Spleen (tissue), 11 donors: ENCODE data around the gene CCDC91. TPM values are rescaled to one million over a fixed set of nuclear protein-coding genes. Genes with fewer than 3 reads are reported as not detected.
"Not testable (repeated sequence)": the region's sequence is repeated elsewhere in the genome, so short reads cannot be mapped to it uniquely, and the experiment has no call there.

Source experiments
- DNase-seq: peaks from one replicate; pipeline ENCODE4 v3.0.0-alpha.2; 2020
- H3K27ac ChIP-seq, 8 donors: fragments of 200-600 bp; sonication (generic) in 7 of 8; 1 replicate in 4 of 8; 2 replicates in 4 of 8; pipeline versions ENCODE4 v1.5.0 to v1.8.0; 2016 to 2021; ENCODE audit warnings: inconsistent platforms in 4 of 8, mild to moderate bottlenecking in 4 of 8, moderate library complexity in 1 of 8
- H3K27me3 ChIP-seq, 7 donors: fragments of 200-600 bp; sonication (generic) in 6 of 7; replicated peaks in 1 of 7; 1 replicate in 4 of 7; 2 replicates in 3 of 7; pipeline versions ENCODE4 v1.5.0 to v1.8.0; 2016 to 2021; ENCODE audit warnings: inconsistent platforms in 3 of 7, mild to moderate bottlenecking in 1 of 7
- H3K36me3 ChIP-seq, 6 donors: fragments of 200-600 bp; sonication (generic) in 5 of 6; 1 replicate in 4 of 6; 2 replicates in 2 of 6; pipeline versions ENCODE4 v1.5.0 to v1.8.0; 2016 to 2021; ENCODE audit warnings: inconsistent platforms in 2 of 6
- H3K4me1 ChIP-seq, 6 donors: fragments of 200-600 bp; sonication (generic) in 5 of 6; 1 replicate in 3 of 6; 2 replicates in 3 of 6; pipeline versions ENCODE4 v1.5.0 to v1.8.0; 2016 to 2021; ENCODE audit warnings: inconsistent platforms in 3 of 6
- H3K4me3 ChIP-seq, 8 donors: fragments of 200-600 bp; sonication (generic) in 7 of 8; 1 replicate in 4 of 8; 2 replicates in 4 of 8; pipeline versions ENCODE4 v1.5.0 to v1.8.0; 2016 to 2021; ENCODE audit warnings: inconsistent platforms in 4 of 8, mild to moderate bottlenecking in 4 of 8, moderate library complexity in 2 of 8
- H3K9me3 ChIP-seq, 8 donors: fragments of 200-600 bp; sonication (generic) in 7 of 8; 1 replicate in 4 of 8; 2 replicates in 4 of 8; pipeline versions ENCODE4 v1.5.0 to v1.8.0; 2016 to 2021; ENCODE audit warnings: inconsistent platforms in 4 of 8
- CTCF ChIP-seq, 11 experiments: fragments of 200-600 bp in 7 of 11; fragments of 450-650 bp in 4 of 11; sonication (generic) in 4 of 11; IDR thresholded peaks in 8 of 11; conservative IDR thresholded peaks in 3 of 11; 1 replicate in 7 of 11; 2 replicates in 4 of 11; pipeline versions ENCODE4 v1.4.0 to v1.8.0; 2016 to 2021; ENCODE audit warnings: antibody characterized with exemption in 11 of 11, inconsistent platforms in 4 of 11, mild to moderate bottlenecking in 1 of 11
- POLR2A ChIP-seq, 3 donors: fragments of 450-650 bp; IDR thresholded peaks; one replicate each; pipeline ENCODE4 v1.5.1; 2017; ENCODE audit warnings: antibody characterized with exemption in 3 of 3, mild to moderate bottlenecking in 1 of 3
- POLR2AphosphoS5 ChIP-seq, 3 donors: sonication (generic); formaldehyde crosslinking; IDR thresholded peaks; one replicate each; pipeline ENCODE4 v1.5.1; 2017; ENCODE audit warnings: antibody characterized with exemption in 3 of 3
- WGBS, 5 donors: extraction: QIAGEN DNeasy Blood & Tissue Kit in 3 of 5; methylation state at CpG; one replicate each; pipeline versions ENCODE4 v1.1.5 to v1.1.7; 2013 to 2018; 5-methylcytosine and 5-hydroxymethylcytosine counted together
- intact Hi-C: fragments of 100-400 bp; cut with DNase I; formaldehyde crosslinking; loops from one replicate; pipeline ENCODE4 v1.15.0; 2023; ENCODE audit warnings: low total_unique reads
- polyA plus RNA-seq, 3 donors: library from polyadenylated mRNA; stranded (reverse); fragments of 200-250 nt; gene quantifications; one replicate each; pipeline ENCODE4 v1.2.1, GENCODE V29; 2013
- total RNA-seq, 7 donors: library from RNA; depleted of rRNA in 3 of 7; stranded (reverse); fragments of >200 nt in 3 of 7; fragmentation: NEBNext Ultra II Directional in 4 of 7; extraction: Animal tissue kit (Norgen Biotek cat#: 25700) in 4 of 7; gene quantifications; one replicate each; pipeline versions ENCODE4 v1.1.0 to v1.2.1, GENCODE V29; 2016 to 2021
- donor health status: healthy with polysubstance abuse.
- donor health status: DM: no; HTN: no; CAD: no; lungs with moderate emphysema.
- donor health status: DM: no; HTN: no; CAD: no.
- donor health status: Bipolar disorder and iron deficiency.
- donor health status: healthy.
- donor health status: DM: no; HTN: no; CAD: no.
- donor health status: DM: yes; HTN: yes; CAD: no.

Gene CCDC91
- total and polyA plus RNA-seq, 10 donors: 12.8 to 65.9 (median 43.4) TPM

DNA sequence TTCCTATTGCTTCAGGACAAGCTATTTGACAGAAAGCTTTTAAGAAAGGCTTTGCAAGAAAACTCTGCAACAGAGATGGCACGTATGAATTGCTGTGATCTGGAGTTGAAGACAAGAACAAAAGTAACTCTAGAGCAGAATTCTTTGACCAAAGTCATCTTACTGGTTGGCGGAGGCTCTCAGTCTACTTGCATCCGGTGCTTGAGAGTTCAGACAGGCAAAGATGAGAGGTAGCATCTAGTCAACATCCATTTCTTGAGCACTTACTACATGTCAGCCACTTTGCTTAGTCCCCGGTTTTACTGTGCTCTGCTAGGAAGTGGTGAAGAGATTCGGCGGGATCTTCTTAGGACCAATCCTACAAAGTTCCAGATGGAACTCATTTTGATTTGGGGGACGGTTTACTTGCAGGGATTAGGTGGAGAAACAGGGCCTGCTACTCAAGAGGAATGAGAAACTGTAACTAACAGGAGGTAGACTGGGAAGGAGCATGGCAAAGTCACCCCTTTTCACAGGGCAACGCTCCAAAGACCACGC, 404 bp upstream of the CCDC91 start:
- Histone ChIP-seq H3K4me3 (peak overlapping the region; percentile 49 to 82 (median 69)), H3K9me3 (peaks cover 0 to 13% (median 5%) of the 10 kb centered on the region in 8 donors), H3K36me3 (peaks cover 0 to 9% (median 0%) of the 10 kb centered on the region in 6 donors), H3K27me3 (no peaks in the 10 kb centered on the region), H3K4me1 (peaks cover 9 to 34% (median 23%) of the 10 kb centered on the region in 6 donors), H3K27ac (peak overlapping the region; percentile 89 to 98 (median 96))
- intact Hi-C loops: no loop called here
- no peak for DNase-seq
- TF ChIP-seq POLR2AphosphoS5 (IDR thresholded peaks at IDR 0.05) (no peak), CTCF (IDR thresholded peaks at IDR 0.05 in 8 of 11, conservative IDR thresholded peaks at IDR 0.05 in 3 of 11) (no peak), POLR2A (IDR thresholded peaks at IDR 0.05) (no peak)
- WGBS, 5 donors: 61 to 67% (median 66%) methylated on average over 9 of the region's 9 CpGs

- no peak for DNase-seq
- WGBS, 5 donors: 25 to 29% (median 26%) methylated on average over 18 of the region's 18 CpGs
- peaks cover 0 to 14% (median 6%) of the 10 kb centered on the region in 8 donors for H3K9me3 ChIP-seq
Measured at GRCh38 chr12:28191051-28192048, 1.1 kb downstream of the CCDC91 start.

DNA sequence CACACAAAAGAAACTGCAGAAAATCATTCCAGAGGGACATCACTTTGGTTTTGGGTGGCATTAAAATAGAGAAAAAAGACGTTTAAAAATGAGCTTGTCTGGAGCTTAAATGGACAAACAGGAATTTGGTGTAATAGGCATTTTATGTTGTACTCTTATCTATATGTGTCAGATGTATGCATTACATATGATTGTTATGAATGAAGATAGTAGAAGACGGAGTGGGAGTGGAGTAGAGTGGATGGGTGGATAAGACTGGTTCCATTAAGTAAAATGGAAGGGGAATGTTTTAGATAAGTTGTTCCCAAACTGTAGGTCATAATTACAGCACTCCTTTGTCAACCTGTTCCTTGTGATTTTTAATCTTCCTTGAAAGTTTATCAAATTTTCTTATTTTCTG, 1.9 kb downstream of the CCDC91 start:
- H3K9me3 ChIP-seq: peaks cover 0 to 14% (median 6%) of the 10 kb centered on the region in 8 donors
- intact Hi-C loops: no loop called here
- no peak overlapping the region for H3K4me3 ChIP-seq
- TF ChIP-seq CTCF (IDR thresholded peaks at IDR 0.05 in 8 of 11, conservative IDR thresholded peaks at IDR 0.05 in 3 of 11) (no peak), POLR2A (IDR thresholded peaks at IDR 0.05) (no peak), POLR2AphosphoS5 (IDR thresholded peaks at IDR 0.05) (no peak)
- peaks cover 9 to 39% (median 23%) of the 10 kb centered on the region in 6 donors for H3K4me1 ChIP-seq
- WGBS, 5 donors: 59 to 83% (median 70%) methylated on average over 2 of the region's 2 CpGs
- peak overlapping the region in 1 of 8 donors; percentile 94 for H3K27ac ChIP-seq
- no peak for DNase-seq
- no peaks in the 10 kb centered on the region for H3K27me3 ChIP-seq
- H3K36me3 ChIP-seq: peaks cover 0 to 12% (median 0%) of the 10 kb centered on the region in 6 donors

More at GRCh38 chr12:28191051-28192048, 1.1 kb downstream of the CCDC91 start:
- TF ChIP-seq POLR2AphosphoS5 (IDR thresholded peaks at IDR 0.05): no peak
- H3K36me3 ChIP-seq: peaks cover 0 to 12% (median 0%) of the 10 kb centered on the region in 6 donors
- peak overlapping the region; percentile 49 to 82 (median 69) for H3K4me3 ChIP-seq
- intact Hi-C loops: no loop called here
- H3K27me3 ChIP-seq: no peaks in the 10 kb centered on the region
- peak overlapping the region; percentile 89 to 98 (median 96) for H3K27ac ChIP-seq
- peaks cover 9 to 37% (median 23%) of the 10 kb centered on the region in 6 donors for H3K4me1 ChIP-seq

GRCh38 chr12:28194621-28195020, 4.4 kb downstream of the CCDC91 start:
- intact Hi-C loops, H3K4me3 ChIP-seq, H3K27me3 ChIP-seq, DNase-seq, H3K27ac ChIP-seq: not testable (repeated sequence)
- whole genome bisulfite sequencing, 5 donors: 91 to 97% (median 93%) methylated on average over 12 of the region's 12 CpGs
- Histone ChIP-seq H3K36me3 (peaks cover 0 to 17% (median 0%) of the 10 kb centered on the region in 6 donors), H3K4me1 (peaks cover 9 to 32% (median 21%) of the 10 kb centered on the region in 6 donors), H3K9me3 (peaks cover 0 to 16% (median 10%) of the 10 kb centered on the region in 8 donors)

DNA sequence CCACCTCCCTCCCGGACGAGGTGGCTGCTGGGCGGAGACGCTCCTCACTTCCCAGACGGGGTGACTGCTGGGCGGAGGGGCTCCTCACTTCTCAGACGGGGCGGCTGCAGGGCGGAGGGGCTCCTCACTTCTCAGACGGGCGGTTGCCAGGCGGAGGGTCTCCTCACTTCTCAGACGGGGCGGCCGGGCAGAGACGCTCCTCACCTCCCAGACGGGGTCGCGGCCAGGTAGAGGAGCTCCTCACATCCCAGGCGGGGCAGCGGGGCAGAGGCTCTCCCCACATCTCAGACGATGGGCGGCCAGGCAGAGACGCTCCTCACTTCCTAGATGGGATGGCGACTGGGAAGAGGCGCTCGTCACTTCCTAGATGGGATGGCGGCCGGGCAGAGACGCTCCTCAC, 10.9 kb downstream of the CCDC91 start:
- intact Hi-C loops, H3K4me1 ChIP-seq, DNase-seq, H3K27ac ChIP-seq, H3K27me3 ChIP-seq, H3K36me3 ChIP-seq, H3K4me3 ChIP-seq: not testable (repeated sequence)
- 97 to 99% (median 97%) methylated on average over 12 to 30 of the region's 30 CpGs for WGBS, 5 donors
- H3K9me3 ChIP-seq: peaks cover 0 to 29% (median 3%) of the 10 kb centered on the region in 8 donors
